ENCODE results near the gene FNBP1. TPM values are rescaled to one million over a fixed set of nuclear protein-coding genes. Genes with fewer than 3 reads are reported as not detected.

The FNBP1 gene
- total RNA-seq, 1 donor from 2014 or later = 20.5 TPM

GRCh38 chr9:130053504-130054324, 10.7 kb upstream of the FNBP1 start, which contains the start of gene GPR107:
Gene GPR107 (plus strand): TSS chr9:130053906. CDS start chr9:130053933, 27 bp downstream.
- Histone ChIP-seq H3K27ac (replicated peaks) (peak within 1 kb of the TSS; percentile 93), H3K27me3 (ENCODE audit: low read depth) (no peaks in the 10 kb centered on the region), H3K4me3 (peak within 1 kb of the TSS; percentile 99), H3K36me3 (no peaks in the 10 kb centered on the region), H3K4me1 (peaks cover 48% of the 10 kb centered on the region), H3K9me3 (replicated peaks) (no peaks in the 10 kb centered on the region)
- TF ChIP-seq, protein P1, sequence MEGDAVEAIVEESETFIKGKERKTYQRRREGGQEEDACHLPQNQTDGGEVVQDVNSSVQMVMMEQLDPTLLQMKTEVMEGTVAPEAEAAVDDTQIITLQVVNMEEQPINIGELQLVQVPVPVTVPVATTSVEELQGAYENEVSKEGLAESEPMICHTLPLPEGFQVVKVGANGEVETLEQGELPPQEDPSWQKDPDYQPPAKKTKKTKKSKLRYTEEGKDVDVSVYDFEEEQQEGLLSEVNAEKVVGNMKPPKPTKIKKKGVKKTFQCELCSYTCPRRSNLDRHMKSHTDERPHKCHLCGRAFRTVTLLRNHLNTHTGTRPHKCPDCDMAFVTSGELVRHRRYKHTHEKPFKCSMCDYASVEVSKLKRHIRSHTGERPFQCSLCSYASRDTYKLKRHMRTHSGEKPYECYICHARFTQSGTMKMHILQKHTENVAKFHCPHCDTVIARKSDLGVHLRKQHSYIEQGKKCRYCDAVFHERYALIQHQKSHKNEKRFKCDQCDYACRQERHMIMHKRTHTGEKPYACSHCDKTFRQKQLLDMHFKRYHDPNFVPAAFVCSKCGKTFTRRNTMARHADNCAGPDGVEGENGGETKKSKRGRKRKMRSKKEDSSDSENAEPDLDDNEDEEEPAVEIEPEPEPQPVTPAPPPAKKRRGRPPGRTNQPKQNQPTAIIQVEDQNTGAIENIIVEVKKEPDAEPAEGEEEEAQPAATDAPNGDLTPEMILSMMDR (IDR thresholded peaks at IDR 0.05; ENCODE audit: borderline replicate concordance) = no peak
- peak; percentile 83 for DNase-seq
- intact Hi-C loops (cut with micrococcal nuclease) = no loop called here

DNA sequence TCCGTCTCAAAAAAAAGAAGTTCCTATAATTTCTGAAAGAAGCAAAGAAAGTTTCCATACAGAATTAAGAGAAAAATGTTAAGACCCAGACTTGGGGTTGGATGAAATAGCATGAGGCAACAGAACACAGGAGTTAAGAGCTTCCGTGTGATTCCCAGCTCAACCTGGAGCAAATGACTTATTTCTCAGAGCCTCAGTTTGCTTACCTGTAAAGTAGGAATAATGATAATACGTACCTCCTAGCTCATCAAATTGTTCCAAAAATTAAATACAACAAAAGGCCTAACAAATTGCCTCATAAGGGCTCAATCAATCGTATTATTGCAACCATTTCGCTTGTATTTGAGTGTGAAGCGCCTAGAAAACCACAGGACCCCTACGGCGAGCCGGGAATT, 10.1 kb upstream of the FNBP1 start:
- Histone ChIP-seq H3K27me3 (ENCODE audit: low read depth) (no peaks in the 10 kb centered on the region), H3K4me1 (peaks cover 48% of the 10 kb centered on the region), H3K27ac (replicated peaks) (peak overlapping the region; percentile 93), H3K36me3 (no peaks in the 10 kb centered on the region), H3K9me3 (replicated peaks) (no peaks in the 10 kb centered on the region), H3K4me3 (peak overlapping the region; percentile 99)
- TF ChIP-seq, protein P1 (IDR thresholded peaks at IDR 0.05; ENCODE audit: borderline replicate concordance) = no peak
- no peak for DNase-seq
- intact Hi-C loops (cut with micrococcal nuclease) = no loop called here

DNA sequence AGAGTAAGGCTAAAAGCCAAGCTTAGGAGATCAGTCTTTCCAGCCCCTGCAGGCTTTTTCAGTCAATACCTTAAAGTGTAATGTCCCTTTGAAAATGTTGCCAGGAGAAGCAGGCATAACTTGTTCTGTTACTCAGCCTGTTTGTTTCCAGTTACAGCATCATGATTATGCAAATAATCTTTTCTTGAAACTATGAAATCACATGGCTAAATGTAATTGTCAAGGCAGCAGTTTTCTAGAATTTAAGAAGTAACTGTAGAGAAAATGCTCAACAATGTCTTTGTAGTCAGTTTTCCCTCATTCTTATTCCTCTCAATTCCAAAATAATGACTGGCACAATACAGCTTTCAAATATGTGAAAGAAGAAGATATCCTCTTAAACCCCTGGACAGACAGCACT, 8.9 kb upstream of the FNBP1 start:
- TF ChIP-seq, protein P1 (IDR thresholded peaks at IDR 0.05; ENCODE audit: borderline replicate concordance) = no peak
- Histone ChIP-seq H3K27ac (replicated peaks) (no peak overlapping the region), H3K4me1 (peaks cover 48% of the 10 kb centered on the region), H3K27me3 (ENCODE audit: low read depth) (no peaks in the 10 kb centered on the region), H3K9me3 (replicated peaks) (no peaks in the 10 kb centered on the region), H3K4me3 (no peak overlapping the region), H3K36me3 (no peaks in the 10 kb centered on the region)
- intact Hi-C loops (cut with micrococcal nuclease) = no loop called here
- DNase-seq = no peak

- Histone ChIP-seq H3K4me3 (no peak overlapping the region), H3K27ac (replicated peaks) (no peak overlapping the region), H3K27me3 (ENCODE audit: low read depth) (no peaks in the 10 kb centered on the region), H3K9me3 (replicated peaks) (no peaks in the 10 kb centered on the region), H3K4me1 (peaks cover 45% of the 10 kb centered on the region), H3K36me3 (no peaks in the 10 kb centered on the region)
- DNase-seq = no peak
- intact Hi-C loops (cut with micrococcal nuclease) = no loop called here
- TF ChIP-seq, protein P1 (IDR thresholded peaks at IDR 0.05; ENCODE audit: borderline replicate concordance) = no peak
Measured at GRCh38 chr9:130050462-130050861, 7.5 kb upstream of the FNBP1 start.

DNA sequence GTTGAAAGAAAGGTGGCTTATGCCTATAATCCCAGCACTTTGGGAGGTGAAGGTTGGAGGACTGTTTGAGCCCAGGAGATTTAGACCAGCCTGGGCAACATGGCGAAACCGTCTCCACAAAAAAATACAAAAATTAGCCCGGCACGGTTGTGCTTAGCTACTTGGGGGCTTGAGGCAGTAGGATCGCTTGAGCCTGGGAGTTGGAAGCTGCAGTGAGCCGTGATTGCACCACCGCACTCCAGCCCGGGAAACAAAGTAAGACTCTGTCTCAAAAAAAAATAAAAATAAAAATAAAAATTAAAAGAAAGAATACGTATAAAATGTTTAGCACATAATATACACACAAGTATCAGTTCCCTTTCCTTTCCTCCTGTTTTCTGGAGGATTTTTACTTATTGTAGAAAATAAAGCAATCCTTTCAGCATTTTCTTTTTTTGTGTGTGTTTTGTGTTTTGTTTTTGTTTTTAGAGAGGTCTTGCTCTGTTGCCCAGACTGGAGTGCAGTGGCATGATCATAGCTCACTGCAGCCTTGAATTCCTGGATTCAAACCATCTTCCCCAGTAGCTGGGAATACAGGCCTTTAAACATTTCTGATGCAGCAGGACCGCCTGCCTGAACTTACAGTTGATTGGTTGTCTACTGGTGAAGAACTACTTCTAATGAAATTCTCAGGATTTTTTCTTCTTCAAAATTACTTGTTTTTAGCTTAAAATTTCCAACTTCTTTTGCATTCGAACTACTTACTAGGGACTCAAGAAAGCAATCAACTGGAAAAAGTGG, 6.6 kb upstream of the FNBP1 start:
- Histone ChIP-seq H3K27ac (replicated peaks) (no peak overlapping the region), H3K4me1 (peaks cover 45% of the 10 kb centered on the region), H3K27me3 (ENCODE audit: low read depth) (no peaks in the 10 kb centered on the region), H3K36me3 (no peaks in the 10 kb centered on the region), H3K4me3 (no peak overlapping the region), H3K9me3 (replicated peaks) (no peaks in the 10 kb centered on the region)
- DNase-seq = no peak
- TF ChIP-seq, protein P1 (IDR thresholded peaks at IDR 0.05; ENCODE audit: borderline replicate concordance) = no peak
- intact Hi-C loops (cut with micrococcal nuclease) = no loop called here
